HG02678 (cell line): ENCODE data around the gene CPB1.

Experiments
- ATAC-seq: cut with Tn5 transposase; IDR thresholded peaks from one replicate; pipeline ENCODE4 v1.9.1; 2021; ENCODE audit warnings: mild to moderate bottlenecking, moderate library complexity; ENCODE audit not compliant: unreplicated experiment

Gene CPB1

GRCh38 chr3:148881286-148881685 lies 53.7 kb downstream of the CPB1 start:
- no peak for ATAC-seq

DNA sequence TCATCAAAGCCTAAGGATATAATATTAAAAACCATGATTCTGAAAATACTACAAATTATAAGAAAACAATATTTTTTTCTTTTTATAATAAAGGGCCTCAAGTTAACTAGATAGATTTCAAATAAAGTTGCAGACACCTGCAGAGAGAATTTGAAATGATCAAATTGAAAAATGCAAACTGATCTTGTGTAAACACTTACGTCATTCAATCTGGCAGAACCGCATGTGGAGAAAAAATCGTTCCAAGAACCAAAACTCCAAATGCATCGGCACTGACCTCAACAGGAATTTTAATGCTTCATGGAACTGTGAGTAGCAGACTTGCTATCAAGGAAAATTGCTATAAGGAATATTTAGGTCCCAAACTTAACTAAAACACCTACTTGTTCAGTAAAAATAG lies 54.7 kb downstream of the CPB1 start:
- no peak for ATAC-seq

- no peak for ATAC-seq
These were observed 55.6 kb downstream of the CPB1 start for GRCh38 chr3:148883163-148883562.

DNA sequence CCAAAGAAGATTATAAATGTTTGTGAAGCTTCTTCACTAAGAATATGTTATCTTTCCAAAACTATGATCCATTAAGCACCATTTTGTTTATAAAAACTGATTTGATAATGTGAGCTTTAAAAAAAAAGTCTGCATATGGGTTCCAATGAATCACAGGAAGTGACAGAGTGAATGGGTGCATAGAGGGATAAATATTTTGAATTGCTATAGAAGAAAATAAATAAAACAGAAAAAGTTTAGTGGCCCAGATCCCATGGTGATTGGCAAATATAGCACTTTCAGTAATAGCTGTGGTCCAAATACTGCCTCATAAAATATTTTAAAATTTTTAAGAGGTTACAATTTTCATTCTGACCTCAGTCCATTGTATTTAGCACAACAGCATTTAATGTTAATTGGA lies 56.6 kb downstream of the CPB1 start:
- ATAC-seq: no peak

DNA sequence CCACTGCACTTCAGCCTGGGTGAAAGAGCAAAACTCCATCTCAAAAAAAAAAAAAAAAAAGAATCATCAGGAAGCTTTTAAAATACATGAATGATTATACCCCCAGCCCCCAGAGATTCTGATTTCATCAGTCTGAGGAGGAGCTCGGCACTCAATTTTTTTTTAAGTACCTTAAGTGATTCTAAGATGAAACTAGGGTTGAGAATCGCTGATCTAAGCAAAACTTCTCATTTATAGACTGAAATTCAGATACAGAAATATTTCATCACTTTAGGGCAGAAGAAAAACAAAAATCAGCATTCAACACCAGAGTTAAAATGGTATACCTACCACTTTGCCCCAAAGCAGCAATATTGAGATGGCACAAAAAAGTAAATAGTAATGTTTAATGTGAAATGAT lies 62.2 kb downstream of the CPB1 start:
- no peak for ATAC-seq

DNA sequence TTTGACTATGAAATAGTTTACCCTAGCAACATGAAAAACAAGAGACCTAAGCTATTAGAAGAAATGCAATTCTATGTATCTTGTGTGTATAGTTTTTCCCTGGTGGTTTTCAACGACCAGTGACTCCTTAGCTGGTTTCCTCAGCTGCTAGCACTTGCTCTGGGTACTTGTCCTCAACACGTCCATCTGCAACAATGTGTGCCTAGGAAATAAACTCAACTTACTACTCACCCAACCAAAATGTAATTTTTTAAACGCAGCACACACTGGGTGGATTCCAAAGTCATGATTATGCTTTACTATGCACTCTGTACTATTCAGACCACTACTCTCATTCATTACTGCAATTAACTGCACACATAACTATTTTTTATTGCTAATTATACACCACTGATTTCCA lies 68.5 kb downstream of the CPB1 start:
- ATAC-seq: no peak

- no peak for ATAC-seq
These were observed 74.6 kb downstream of the CPB1 start for GRCh38 chr3:148901987-148902791.

DNA sequence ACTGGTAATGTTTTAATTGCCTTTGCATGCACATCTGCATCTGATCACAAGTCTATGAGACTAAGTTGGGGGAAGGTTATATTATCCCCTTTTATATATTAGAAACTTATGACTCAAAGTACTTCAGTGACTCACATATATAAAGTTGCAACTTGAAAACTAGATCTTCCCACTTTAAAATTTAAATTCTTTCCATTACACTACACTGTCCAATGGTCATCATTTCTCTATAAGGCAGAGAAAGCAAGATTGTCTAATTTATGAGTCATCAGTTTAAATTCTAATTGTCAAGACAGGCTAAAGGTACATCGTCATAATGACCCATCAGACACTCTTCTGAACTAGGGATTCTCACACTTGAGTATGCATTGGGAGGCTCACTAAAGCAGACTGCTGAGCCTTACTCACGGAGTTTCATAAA lies 75.4 kb downstream of the CPB1 start:
- ATAC-seq: no peak

GRCh38 chr3:148903941-148904340 lies 76.3 kb downstream of the CPB1 start:
- no peak for ATAC-seq

DNA sequence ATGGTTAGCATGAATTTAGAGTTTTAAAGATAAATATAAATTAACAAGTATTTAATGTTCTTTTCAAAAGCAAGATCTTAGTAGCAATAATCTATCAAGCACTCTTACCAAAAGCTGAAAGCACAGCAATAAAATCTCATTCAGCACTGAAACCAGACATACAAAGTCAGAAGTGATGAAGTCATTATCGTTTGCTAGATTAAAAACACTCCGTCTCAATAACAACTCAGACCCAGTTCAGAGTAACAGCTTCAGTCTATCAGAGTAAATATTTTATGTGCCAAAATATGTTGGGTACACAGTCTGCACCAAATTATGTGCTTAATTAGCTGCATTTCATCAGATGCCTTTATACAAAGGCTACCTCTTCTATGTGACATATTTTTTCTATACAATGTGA lies 79.1 kb downstream of the CPB1 start:
- no peak for ATAC-seq
